ENCODE data around the gene NRDE2.

DNA sequence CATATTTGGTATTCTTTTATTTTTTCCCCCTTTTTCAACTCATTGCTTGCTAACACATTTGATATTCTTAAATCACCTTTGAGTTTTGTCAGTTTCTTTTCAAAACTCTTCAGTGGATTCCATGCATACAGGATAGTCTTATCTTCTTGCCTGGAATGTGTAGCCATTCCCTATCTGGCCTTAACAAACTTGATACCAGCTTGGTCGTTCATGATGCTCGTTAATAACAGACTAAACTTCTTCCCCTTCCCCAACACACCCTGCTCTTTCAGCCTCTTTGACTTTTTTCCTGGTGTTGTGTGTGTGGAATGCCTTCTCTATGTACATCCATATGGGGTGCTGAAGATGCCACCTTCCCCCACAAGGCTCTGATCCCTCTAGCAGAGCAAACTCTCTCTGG is 47.4 kb upstream of the NRDE2 start:
- TF ChIP-seq, protein P1, sequence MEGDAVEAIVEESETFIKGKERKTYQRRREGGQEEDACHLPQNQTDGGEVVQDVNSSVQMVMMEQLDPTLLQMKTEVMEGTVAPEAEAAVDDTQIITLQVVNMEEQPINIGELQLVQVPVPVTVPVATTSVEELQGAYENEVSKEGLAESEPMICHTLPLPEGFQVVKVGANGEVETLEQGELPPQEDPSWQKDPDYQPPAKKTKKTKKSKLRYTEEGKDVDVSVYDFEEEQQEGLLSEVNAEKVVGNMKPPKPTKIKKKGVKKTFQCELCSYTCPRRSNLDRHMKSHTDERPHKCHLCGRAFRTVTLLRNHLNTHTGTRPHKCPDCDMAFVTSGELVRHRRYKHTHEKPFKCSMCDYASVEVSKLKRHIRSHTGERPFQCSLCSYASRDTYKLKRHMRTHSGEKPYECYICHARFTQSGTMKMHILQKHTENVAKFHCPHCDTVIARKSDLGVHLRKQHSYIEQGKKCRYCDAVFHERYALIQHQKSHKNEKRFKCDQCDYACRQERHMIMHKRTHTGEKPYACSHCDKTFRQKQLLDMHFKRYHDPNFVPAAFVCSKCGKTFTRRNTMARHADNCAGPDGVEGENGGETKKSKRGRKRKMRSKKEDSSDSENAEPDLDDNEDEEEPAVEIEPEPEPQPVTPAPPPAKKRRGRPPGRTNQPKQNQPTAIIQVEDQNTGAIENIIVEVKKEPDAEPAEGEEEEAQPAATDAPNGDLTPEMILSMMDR (IDR thresholded peaks at IDR 0.05; ENCODE audit: poor library complexity, severe bottlenecking), result no peak
- TF ChIP-seq EP300 (conservative IDR thresholded peaks at IDR 0.05; ENCODE audit: poor library complexity, severe bottlenecking) (no peak), POLR2AphosphoS5 (IDR thresholded peaks at IDR 0.05) (no peak)
- TF ChIP-seq, protein P2, sequence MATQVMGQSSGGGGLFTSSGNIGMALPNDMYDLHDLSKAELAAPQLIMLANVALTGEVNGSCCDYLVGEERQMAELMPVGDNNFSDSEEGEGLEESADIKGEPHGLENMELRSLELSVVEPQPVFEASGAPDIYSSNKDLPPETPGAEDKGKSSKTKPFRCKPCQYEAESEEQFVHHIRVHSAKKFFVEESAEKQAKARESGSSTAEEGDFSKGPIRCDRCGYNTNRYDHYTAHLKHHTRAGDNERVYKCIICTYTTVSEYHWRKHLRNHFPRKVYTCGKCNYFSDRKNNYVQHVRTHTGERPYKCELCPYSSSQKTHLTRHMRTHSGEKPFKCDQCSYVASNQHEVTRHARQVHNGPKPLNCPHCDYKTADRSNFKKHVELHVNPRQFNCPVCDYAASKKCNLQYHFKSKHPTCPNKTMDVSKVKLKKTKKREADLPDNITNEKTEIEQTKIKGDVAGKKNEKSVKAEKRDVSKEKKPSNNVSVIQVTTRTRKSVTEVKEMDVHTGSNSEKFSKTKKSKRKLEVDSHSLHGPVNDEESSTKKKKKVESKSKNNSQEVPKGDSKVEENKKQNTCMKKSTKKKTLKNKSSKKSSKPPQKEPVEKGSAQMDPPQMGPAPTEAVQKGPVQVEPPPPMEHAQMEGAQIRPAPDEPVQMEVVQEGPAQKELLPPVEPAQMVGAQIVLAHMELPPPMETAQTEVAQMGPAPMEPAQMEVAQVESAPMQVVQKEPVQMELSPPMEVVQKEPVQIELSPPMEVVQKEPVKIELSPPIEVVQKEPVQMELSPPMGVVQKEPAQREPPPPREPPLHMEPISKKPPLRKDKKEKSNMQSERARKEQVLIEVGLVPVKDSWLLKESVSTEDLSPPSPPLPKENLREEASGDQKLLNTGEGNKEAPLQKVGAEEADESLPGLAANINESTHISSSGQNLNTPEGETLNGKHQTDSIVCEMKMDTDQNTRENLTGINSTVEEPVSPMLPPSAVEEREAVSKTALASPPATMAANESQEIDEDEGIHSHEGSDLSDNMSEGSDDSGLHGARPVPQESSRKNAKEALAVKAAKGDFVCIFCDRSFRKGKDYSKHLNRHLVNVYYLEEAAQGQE (IDR thresholded peaks at IDR 0.05; ENCODE audit: borderline replicate concordance), result no peak

Data from neural cell (in vitro differentiated cells).